Stomach (tissue), 9 donors: ENCODE results near the gene ZDHHC11. TPM values are rescaled to one million over a fixed set of nuclear protein-coding genes. Genes with fewer than 3 reads are reported as not detected.
A peak's percentile ranks its signal among the peaks of the same experiment; 100 is the strongest.

Source experiments
- DNase-seq, 2 donors: peaks; one replicate each; pipeline versions ENCODE4 v3.0.0 to v3.0.0-alpha.2; 2013 to 2019
- H3K27ac ChIP-seq, 5 donors: fragments of 200-600 bp in 4 of 5; sonication (generic) in 4 of 5; one replicate each; pipeline ENCODE4 v1.5.1; 2013 to 2019; ENCODE audit warnings: mild to moderate bottlenecking in 1 of 5, moderate library complexity in 1 of 5
- H3K27me3 ChIP-seq, 3 donors: fragments of 200-600 bp; sonication (generic); one replicate each; pipeline ENCODE4 v1.5.1; 2017 to 2019; ENCODE audit warnings: mixed run types in 1 of 3
- H3K36me3 ChIP-seq, 4 donors: fragments of 200-600 bp; sonication (generic); 1 replicate in 3 of 4; 2 replicates in 1 of 4; pipeline ENCODE4 v1.5.1; 2016 to 2019
- H3K4me1 ChIP-seq, 4 donors: fragments of 200-600 bp; sonication (generic); one replicate each; pipeline ENCODE4 v1.5.1; 2016 to 2019
- H3K4me3 ChIP-seq, 4 donors: fragments of 200-600 bp; sonication (generic) in 3 of 4; one replicate each; pipeline ENCODE4 v1.5.1; 2016 to 2019; ENCODE audit warnings: mild to moderate bottlenecking in 1 of 4
- H3K9me3 ChIP-seq, 4 donors: fragments of 200-600 bp; sonication (generic); one replicate each; pipeline ENCODE4 v1.5.1; 2016 to 2019
- CTCF ChIP-seq, 7 experiments: fragments of 450-650 bp in 4 of 7; fragments of 200-600 bp in 3 of 7; sonication (generic) in 3 of 7; IDR thresholded peaks; one replicate each; pipeline ENCODE4 v1.5.1; 2016 to 2019; ENCODE audit warnings: antibody characterized with exemption in 7 of 7, control low read depth in 2 of 7, mild to moderate bottlenecking in 1 of 7
- EP300 ChIP-seq: sonication (generic); formaldehyde crosslinking; IDR thresholded peaks from one replicate; pipeline ENCODE4 v1.6.1; 2017; ENCODE audit warnings: antibody characterized with exemption
- POLR2A ChIP-seq, 4 donors: fragments of 450-650 bp; IDR thresholded peaks; one replicate each; pipeline ENCODE4 v1.6.1; 2016; ENCODE audit warnings: antibody characterized with exemption in 4 of 4, control low read depth in 2 of 4, mild to moderate bottlenecking in 1 of 4, moderate library complexity in 1 of 4
- POLR2AphosphoS5 ChIP-seq, 3 donors: sonication (generic); formaldehyde crosslinking; IDR thresholded peaks; one replicate each; pipeline ENCODE4 v1.6.1; 2016; ENCODE audit warnings: antibody characterized with exemption in 3 of 3
- WGBS, 5 donors: extraction: QIAGEN DNeasy Blood & Tissue Kit in 3 of 5; methylation state at CpG; one replicate each; pipeline versions ENCODE4 v1.1.5 to v1.1.7; 2013 to 2018; 5-methylcytosine and 5-hydroxymethylcytosine counted together
- intact Hi-C: fragments of 100-400 bp; cut with DNase I; formaldehyde crosslinking; loops from one replicate; pipeline ENCODE4 v1.15.1; 2023; ENCODE audit warnings: low total_unique reads
- polyA plus RNA-seq, 3 donors: library from polyadenylated mRNA; stranded (reverse); fragments of 200-250 nt; gene quantifications; one replicate each; pipeline ENCODE4 v1.2.3, GENCODE V29; 2013
- total RNA-seq, 5 donors: library from RNA; depleted of rRNA; stranded (reverse); fragments of >200 nt; gene quantifications; one replicate each; pipeline versions ENCODE4 v1.1.0 to v1.2.3, GENCODE V29; 2014 to 2016
- donor health status: healthy with polysubstance abuse.
- donor health status: Bipolar disorder and iron deficiency.
- donor health status: healthy.

Gene ZDHHC11
- total and polyA plus RNA-seq, 8 donors = 1.6 to 35.2 (median 8.3) TPM

- H3K27ac ChIP-seq = peak overlapping the region; percentile 60 to 85 (median 68)
- intact Hi-C loops = loop anchor here (5.0 kb wide), 1 partner anchor 87 kb away; no protein-coding TSS in a partner anchor
- peaks cover 36 to 45% (median 39%) of the 10 kb centered on the region in 4 donors for H3K4me1 ChIP-seq
- no peaks in the 10 kb centered on the region for H3K27me3 ChIP-seq
- peaks cover 0 to 19% (median 2%) of the 10 kb centered on the region in 4 donors for H3K36me3 ChIP-seq
- TF ChIP-seq CTCF (IDR thresholded peaks at IDR 0.05) (no peak), POLR2AphosphoS5 (IDR thresholded peaks at IDR 0.05) (no peak), POLR2A (IDR thresholded peaks at IDR 0.05) (no peak), EP300 (no peak)
- no peaks in the 10 kb centered on the region for H3K9me3 ChIP-seq
- DNase-seq = peak in 1 of 2 donors; percentile 25
- no peak overlapping the region for H3K4me3 ChIP-seq
- 88 to 95% (median 88%) methylated on average over 22 of the region's 22 CpGs for WGBS, 5 donors
Observed at GRCh38 chr5:759781-760362, 90.9 kb downstream of the ZDHHC11 start.

DNA sequence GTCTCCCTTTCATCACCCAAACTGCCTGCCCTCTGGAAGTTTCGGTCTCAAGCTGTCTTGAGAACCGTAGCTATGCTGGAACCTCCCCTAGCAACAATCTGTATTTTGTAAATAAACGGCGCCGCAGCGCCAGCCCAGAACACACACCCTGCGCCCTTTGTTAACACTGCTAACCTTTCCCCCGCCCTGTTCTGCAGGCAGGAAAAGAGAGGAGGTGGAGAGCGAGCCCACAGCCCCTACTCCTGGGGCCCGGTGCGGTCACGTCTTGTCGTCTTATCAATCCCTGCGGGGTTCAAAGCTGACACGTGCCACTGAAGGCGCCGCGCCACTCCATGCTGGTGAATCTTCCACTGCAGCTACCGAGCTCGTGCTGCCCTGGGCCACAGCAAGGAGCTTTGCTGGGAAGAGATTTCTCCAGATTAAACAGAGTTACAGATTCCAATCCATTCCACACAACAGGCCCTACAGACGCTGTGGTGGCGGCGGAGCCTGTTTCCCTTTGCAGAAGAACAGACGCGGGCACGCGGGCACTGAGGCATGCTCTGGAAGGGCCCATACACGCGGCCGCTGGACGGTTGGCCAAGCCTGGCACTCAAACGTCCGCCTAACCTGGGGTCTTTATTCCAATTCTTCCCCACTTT, 91.6 kb downstream of the ZDHHC11 start:
- peaks cover 0 to 15% (median 0%) of the 10 kb centered on the region in 4 donors for H3K36me3 ChIP-seq
- peak overlapping the region; percentile 60 to 85 (median 68) for H3K27ac ChIP-seq
- no peaks in the 10 kb centered on the region for H3K27me3 ChIP-seq
- peak; percentile 26 to 61 (median 38) for TF ChIP-seq POLR2AphosphoS5 (IDR thresholded peaks at IDR 0.05)
- no peak for TF ChIP-seq EP300
- no peak for TF ChIP-seq POLR2A (IDR thresholded peaks at IDR 0.05)
- TF ChIP-seq CTCF (IDR thresholded peaks at IDR 0.05) = no peak
- H3K4me3 ChIP-seq = peak overlapping the region in 3 of 4 donors; percentile 2 to 27 (median 16)
- H3K4me1 ChIP-seq = peaks cover 36 to 45% (median 39%) of the 10 kb centered on the region in 4 donors
- H3K9me3 ChIP-seq = no peaks in the 10 kb centered on the region
- DNase-seq = peak; percentile 90 to 97
- WGBS, 5 donors = 19 to 25% (median 22%) methylated on average over 33 of the region's 33 CpGs
- intact Hi-C loops = loop anchor here (5.0 kb wide), 1 partner anchor 88 kb away; no protein-coding TSS in a partner anchor

DNA sequence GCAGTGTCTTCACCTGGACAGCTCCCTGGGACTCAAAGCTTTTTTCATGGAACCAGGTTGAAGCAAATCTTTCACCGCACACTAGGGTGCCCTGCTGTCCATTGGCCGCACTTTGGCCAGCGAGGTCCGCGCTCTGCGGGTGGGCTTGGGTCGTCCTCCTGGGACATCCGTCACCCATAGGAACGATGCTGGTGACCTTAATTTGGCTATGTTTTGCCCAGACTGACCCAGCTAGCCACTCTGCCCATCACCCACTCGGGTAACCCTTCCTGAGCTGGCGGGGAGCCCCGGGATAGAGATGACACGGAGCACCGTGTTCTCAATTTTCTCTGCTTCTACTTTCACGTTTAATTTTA, 92.1 kb downstream of the ZDHHC11 start:
- H3K36me3 ChIP-seq = peaks cover 0 to 9% (median 0%) of the 10 kb centered on the region in 4 donors
- H3K27me3 ChIP-seq = no peaks in the 10 kb centered on the region
- H3K27ac ChIP-seq = peak overlapping the region; percentile 60 to 80 (median 68)
- H3K4me3 ChIP-seq = peak overlapping the region in 3 of 4 donors; percentile 2 to 27 (median 16)
- no peaks in the 10 kb centered on the region for H3K9me3 ChIP-seq
- peaks cover 36 to 45% (median 39%) of the 10 kb centered on the region in 4 donors for H3K4me1 ChIP-seq
- intact Hi-C loops = loop anchor here (5.0 kb wide), 1 partner anchor 89 kb away; no protein-coding TSS in a partner anchor
- 57 to 68% (median 64%) methylated on average over 15 of the region's 15 CpGs for WGBS, 5 donors
- TF ChIP-seq CTCF (IDR thresholded peaks at IDR 0.05) = no peak
- TF ChIP-seq EP300 = no peak
- no peak for TF ChIP-seq POLR2A (IDR thresholded peaks at IDR 0.05)
- TF ChIP-seq POLR2AphosphoS5 (IDR thresholded peaks at IDR 0.05) = no peak
- DNase-seq = no peak

DNA sequence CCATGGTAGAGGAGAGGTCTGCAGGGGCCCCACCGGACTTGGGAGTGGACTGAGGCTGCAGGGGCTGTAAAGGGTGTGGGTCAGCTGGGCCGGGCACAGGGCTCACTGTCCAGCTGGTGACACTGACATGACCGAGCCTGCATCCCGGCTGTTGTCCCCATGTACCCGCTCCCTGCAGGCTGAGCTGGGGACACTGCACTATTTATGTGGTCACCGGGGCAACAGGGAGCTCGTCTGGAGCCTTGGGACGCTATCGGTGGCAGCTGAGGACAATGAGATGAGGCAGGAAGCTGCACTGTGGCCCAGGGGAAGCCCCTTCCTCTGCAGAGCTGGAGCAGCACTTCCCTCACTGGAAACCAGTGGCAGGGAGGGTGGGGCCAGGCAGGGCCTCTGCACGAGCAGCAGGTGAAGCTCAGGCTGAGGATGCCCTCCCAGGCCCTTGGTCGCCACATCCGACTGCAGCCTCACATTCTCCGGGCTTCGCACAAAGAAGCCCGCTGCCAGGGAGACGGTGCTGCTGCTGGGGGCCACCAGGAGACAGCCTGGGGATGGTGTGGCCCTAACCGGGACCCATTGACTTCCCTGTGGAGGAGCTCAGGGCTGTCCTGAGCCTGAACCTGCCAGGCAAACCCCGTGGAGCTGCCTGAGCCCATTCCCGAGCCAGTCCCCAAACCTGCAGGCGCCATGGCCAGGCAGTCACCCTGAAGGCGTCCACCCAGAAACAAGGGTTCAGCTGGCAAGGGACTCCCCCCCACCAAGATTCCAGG, 92.7 kb downstream of the ZDHHC11 start:
- intact Hi-C loops = loop anchor here (5.0 kb wide), 1 partner anchor 89 kb away; no protein-coding TSS in a partner anchor
- no peaks in the 10 kb centered on the region for H3K9me3 ChIP-seq
- 59 to 69% (median 67%) methylated on average over 19 to 21 of the region's 21 CpGs for WGBS, 5 donors
- H3K36me3 ChIP-seq = peaks cover 0 to 5% (median 0%) of the 10 kb centered on the region in 4 donors
- peaks cover 36 to 45% (median 39%) of the 10 kb centered on the region in 4 donors for H3K4me1 ChIP-seq
- peak; percentile 37 to 88 for DNase-seq
- H3K4me3 ChIP-seq = peak overlapping the region in 1 of 4 donors; percentile 27
- H3K27ac ChIP-seq = peak overlapping the region; percentile 60 to 80 (median 68)
- no peaks in the 10 kb centered on the region for H3K27me3 ChIP-seq
- TF ChIP-seq CTCF (IDR thresholded peaks at IDR 0.05) (no peak), POLR2A (IDR thresholded peaks at IDR 0.05) (no peak), EP300 (no peak), POLR2AphosphoS5 (IDR thresholded peaks at IDR 0.05) (no peak)
